ENCODE results near the gene ZNF765.
"Not testable (repeated sequence)": the region's sequence is repeated elsewhere in the genome, so short reads cannot be mapped to it uniquely, and the experiment has no call there.

The ZNF765 gene

GRCh38 chr19:53443809-53444208 is 48.9 kb downstream of the ZNF765 start:
- H3K4me3 Mint-ChIP-seq; ATAC-seq (replicated peaks); H3K4me1 Mint-ChIP-seq; DNase-seq; H3K27ac Mint-ChIP-seq; H3K27me3 Mint-ChIP-seq: not testable (repeated sequence)
- peaks cover 74 to 87% of the 10 kb centered on the region in 2 donors for H3K36me3 Mint-ChIP-seq
- H3K9me3 Mint-ChIP-seq = peaks cover 30 to 32% of the 10 kb centered on the region in 2 donors

- DNase-seq; H3K27me3 Mint-ChIP-seq; H3K4me1 Mint-ChIP-seq; ATAC-seq (replicated peaks); H3K4me3 Mint-ChIP-seq: not testable (repeated sequence)
- Mint-ChIP-seq H3K9me3 (peaks cover 26 to 31% of the 10 kb centered on the region in 2 donors), H3K36me3 (peaks cover 80 to 90% of the 10 kb centered on the region in 2 donors), H3K27ac (peak overlapping the region; percentile 15)
Observed at GRCh38 chr19:53447196-53447595, 52.2 kb downstream of the ZNF765 start.

GRCh38 chr19:53455828-53456227 is 60.9 kb downstream of the ZNF765 start:
- Mint-ChIP-seq H3K36me3 (peaks cover 77 to 79% of the 10 kb centered on the region in 2 donors), H3K9me3 (peaks cover 26 to 40% of the 10 kb centered on the region in 2 donors), H3K4me3 (no peak overlapping the region), H3K27me3 (no peaks in the 10 kb centered on the region), H3K27ac (no peak overlapping the region), H3K4me1 (no peaks in the 10 kb centered on the region)
- ATAC-seq (replicated peaks) (no peak), DNase-seq (no peak)

GRCh38 chr19:53460131-53460721 is 65.3 kb downstream of the ZNF765 start:
- Mint-ChIP-seq H3K36me3 (peaks cover 55 to 59% of the 10 kb centered on the region in 2 donors), H3K4me1 (peaks cover 5 to 11% of the 10 kb centered on the region in 2 donors), H3K9me3 (peaks cover 41 to 46% of the 10 kb centered on the region in 2 donors), H3K27me3 (peaks cover 23% of the 10 kb centered on the region in 2 donors)
- not testable (repeated sequence) for H3K4me3 Mint-ChIP-seq; H3K27ac Mint-ChIP-seq; DNase-seq; ATAC-seq (replicated peaks)

GRCh38 chr19:53461866-53462265 is 66.9 kb downstream of the ZNF765 start:
- H3K27ac Mint-ChIP-seq = no peak overlapping the region
- ATAC-seq (replicated peaks) (no peak), DNase-seq (no peak)
- peaks cover 25 to 29% of the 10 kb centered on the region in 2 donors for H3K9me3 Mint-ChIP-seq
- H3K4me3 Mint-ChIP-seq = no peak overlapping the region
- peaks cover 5 to 11% of the 10 kb centered on the region in 2 donors for H3K4me1 Mint-ChIP-seq
- peaks cover 27 to 33% of the 10 kb centered on the region in 2 donors for H3K27me3 Mint-ChIP-seq
- peaks cover 40 to 43% of the 10 kb centered on the region in 2 donors for H3K36me3 Mint-ChIP-seq

GRCh38 chr19:53462861-53463260 is 67.9 kb downstream of the ZNF765 start:
- DNase-seq (no peak), ATAC-seq (replicated peaks) (no peak)
- Mint-ChIP-seq H3K27me3 (peaks cover 27 to 33% of the 10 kb centered on the region in 2 donors), H3K27ac (no peak overlapping the region), H3K4me3 (peak overlapping the region in 1 of 2 donors; percentile 60), H3K4me1 (peaks cover 5 to 11% of the 10 kb centered on the region in 2 donors), H3K9me3 (peaks cover 22 to 24% of the 10 kb centered on the region in 2 donors), H3K36me3 (peaks cover 33 to 35% of the 10 kb centered on the region in 2 donors)

- H3K27ac Mint-ChIP-seq = no peak overlapping the region
- H3K27me3 Mint-ChIP-seq = peaks cover 27 to 33% of the 10 kb centered on the region in 2 donors
- no peak for DNase-seq
- peaks cover 7 to 13% of the 10 kb centered on the region in 2 donors for H3K4me1 Mint-ChIP-seq
- peaks cover 22% of the 10 kb centered on the region in 2 donors for H3K9me3 Mint-ChIP-seq
- no peak for ATAC-seq (replicated peaks)
- H3K4me3 Mint-ChIP-seq = peak overlapping the region in 1 of 2 donors; percentile 60
- peaks cover 31 to 33% of the 10 kb centered on the region in 2 donors for H3K36me3 Mint-ChIP-seq
Observed at GRCh38 chr19:53463263-53463662, 68.3 kb downstream of the ZNF765 start.

GRCh38 chr19:53466726-53467484 is 72.0 kb downstream of the ZNF765 start:
- Mint-ChIP-seq H3K9me3 (peaks cover 11 to 12% of the 10 kb centered on the region in 2 donors), H3K4me1 (peaks cover 20 to 35% of the 10 kb centered on the region in 2 donors), H3K36me3 (peaks cover 27 to 36% of the 10 kb centered on the region in 2 donors), H3K4me3 (peak overlapping the region; percentile 89 to 92), H3K27ac (peak overlapping the region; percentile 93), H3K27me3 (peaks cover 27 to 33% of the 10 kb centered on the region in 2 donors)
- DNase-seq = no peak
- peak; percentile 27 to 54 for ATAC-seq (replicated peaks)

- ATAC-seq (replicated peaks) = peak; percentile 95 to 97
- peaks cover 26 to 32% of the 10 kb centered on the region in 2 donors for H3K27me3 Mint-ChIP-seq
- peak; percentile 87 for DNase-seq
- peaks cover 21 to 37% of the 10 kb centered on the region in 2 donors for H3K4me1 Mint-ChIP-seq
- peaks cover 10 to 13% of the 10 kb centered on the region in 2 donors for H3K9me3 Mint-ChIP-seq
- peak within 1 kb of the TSS; percentile 93 for H3K27ac Mint-ChIP-seq
- peaks cover 29 to 40% of the 10 kb centered on the region in 2 donors for H3K36me3 Mint-ChIP-seq
- peak within 1 kb of the TSS; percentile 89 to 92 for H3K4me3 Mint-ChIP-seq
Observed at GRCh38 chr19:53467485-53468262, 72.7 kb downstream of the ZNF765 start, which contains the start of gene ZNF813. ZNF813 (plus strand) TSS chr19:53467733; CDS start chr19:53483823, 16,090 bp downstream.

GRCh38 chr19:53468628-53469027 is 73.7 kb downstream of the ZNF765 start:
- ATAC-seq (replicated peaks); H3K27ac Mint-ChIP-seq; H3K9me3 Mint-ChIP-seq; DNase-seq: not testable (repeated sequence)
- Mint-ChIP-seq H3K4me1 (peaks cover 16 to 30% of the 10 kb centered on the region in 2 donors), H3K27me3 (peaks cover 16 to 22% of the 10 kb centered on the region in 2 donors), H3K4me3 (peak overlapping the region; percentile 89 to 92), H3K36me3 (peaks cover 24 to 40% of the 10 kb centered on the region in 2 donors)

- ATAC-seq (replicated peaks) = no peak
- H3K27ac Mint-ChIP-seq = peak overlapping the region; percentile 63
Observed at GRCh38 chr19:53471916-53472315, 77.0 kb downstream of the ZNF765 start.

GRCh38 chr19:53474832-53475231 is 79.9 kb downstream of the ZNF765 start:
- not testable (repeated sequence) for H3K27me3 Mint-ChIP-seq; H3K27ac Mint-ChIP-seq; DNase-seq; H3K4me3 Mint-ChIP-seq; ATAC-seq (replicated peaks); H3K4me1 Mint-ChIP-seq
- Mint-ChIP-seq H3K36me3 (peaks cover 48 to 86% of the 10 kb centered on the region in 2 donors), H3K9me3 (peaks cover 13 to 20% of the 10 kb centered on the region in 2 donors)

More at GRCh38 chr19:53471916-53472315, 77.0 kb downstream of the ZNF765 start:
- no peak for DNase-seq
- Mint-ChIP-seq H3K27me3 (no peaks in the 10 kb centered on the region), H3K4me1 (peaks cover 16 to 27% of the 10 kb centered on the region in 2 donors), H3K4me3 (no peak overlapping the region), H3K36me3 (peaks cover 33 to 66% of the 10 kb centered on the region in 2 donors), H3K9me3 (peaks cover 0 to 9% of the 10 kb centered on the region in 2 donors)

- not testable (repeated sequence) for H3K27ac Mint-ChIP-seq; H3K4me1 Mint-ChIP-seq; H3K4me3 Mint-ChIP-seq; H3K27me3 Mint-ChIP-seq; DNase-seq; ATAC-seq (replicated peaks)
- H3K9me3 Mint-ChIP-seq = peaks cover 16 to 20% of the 10 kb centered on the region in 2 donors
- peaks cover 51 to 87% of the 10 kb centered on the region in 2 donors for H3K36me3 Mint-ChIP-seq
Observed at GRCh38 chr19:53475470-53475869, 80.5 kb downstream of the ZNF765 start.
